ENCODE measurements around the gene KMT5C. TPM values are rescaled to one million over a fixed set of nuclear protein-coding genes. Genes with fewer than 3 reads are reported as not detected.

The KMT5C gene
- total RNA-seq, 1 experiment from 2014 or later = 5.2 TPM

GRCh38 chr19:55341171-55341588 lies 1.5 kb downstream of the KMT5C start:
- in situ Hi-C loops (cut with HindIII; ENCODE audit: low pct_unique_long_range_greater_than_20kb, low sequenced_read_pairs) = no loop called here
- peak; percentile 56 for DNase-seq (ENCODE audit: low read depth, low spot score)

GRCh38 chr19:55341595-55342531 lies 2.2 kb downstream of the KMT5C start:
- DNase-seq (ENCODE audit: low read depth, low spot score) = no peak
- in situ Hi-C loops (cut with HindIII; ENCODE audit: low pct_unique_long_range_greater_than_20kb, low sequenced_read_pairs) = no loop called here

- in situ Hi-C loops (cut with HindIII; ENCODE audit: low pct_unique_long_range_greater_than_20kb, low sequenced_read_pairs) = no loop called here
- no peak for DNase-seq (ENCODE audit: low read depth, low spot score)
Measured at GRCh38 chr19:55344444-55344843, 4.8 kb downstream of the KMT5C start.

GRCh38 chr19:55345101-55345817 lies 5.6 kb downstream of the KMT5C start:
- in situ Hi-C loops (cut with HindIII; ENCODE audit: low pct_unique_long_range_greater_than_20kb, low sequenced_read_pairs) = no loop called here
- no peak for DNase-seq (ENCODE audit: low read depth, low spot score)

GRCh38 chr19:55345818-55346724 lies 6.4 kb downstream of the KMT5C start:
- in situ Hi-C loops (cut with HindIII; ENCODE audit: low pct_unique_long_range_greater_than_20kb, low sequenced_read_pairs) = no loop called here
- no peak for DNase-seq (ENCODE audit: low read depth, low spot score)

- in situ Hi-C loops (cut with HindIII; ENCODE audit: low pct_unique_long_range_greater_than_20kb, low sequenced_read_pairs) = no loop called here
- DNase-seq (ENCODE audit: low read depth, low spot score) = no peak
Measured at GRCh38 chr19:55346725-55347441, 7.2 kb downstream of the KMT5C start.

GRCh38 chr19:55347442-55348009 lies 7.8 kb downstream of the KMT5C start:
- DNase-seq (ENCODE audit: low read depth, low spot score) = no peak
- in situ Hi-C loops (cut with HindIII; ENCODE audit: low pct_unique_long_range_greater_than_20kb, low sequenced_read_pairs) = no loop called here

GRCh38 chr19:55348317-55349034 lies 8.8 kb downstream of the KMT5C start:
- in situ Hi-C loops (cut with HindIII; ENCODE audit: low pct_unique_long_range_greater_than_20kb, low sequenced_read_pairs) = no loop called here
- DNase-seq (ENCODE audit: low read depth, low spot score) = no peak

GRCh38 chr19:55350620-55351315 lies 11.1 kb downstream of the KMT5C start:
- in situ Hi-C loops (cut with HindIII; ENCODE audit: low pct_unique_long_range_greater_than_20kb, low sequenced_read_pairs) = no loop called here
- no peak for DNase-seq (ENCODE audit: low read depth, low spot score)

GRCh38 chr19:55352040-55352439 lies 12.4 kb downstream of the KMT5C start:
- no peak for DNase-seq (ENCODE audit: low read depth, low spot score)
- in situ Hi-C loops (cut with HindIII; ENCODE audit: low pct_unique_long_range_greater_than_20kb, low sequenced_read_pairs) = no loop called here

- DNase-seq (ENCODE audit: low read depth, low spot score) = no peak
- in situ Hi-C loops (cut with HindIII; ENCODE audit: low pct_unique_long_range_greater_than_20kb, low sequenced_read_pairs) = no loop called here
Measured at GRCh38 chr19:55352549-55353145, 13.0 kb downstream of the KMT5C start.

- in situ Hi-C loops (cut with HindIII; ENCODE audit: low pct_unique_long_range_greater_than_20kb, low sequenced_read_pairs) = no loop called here
- no peak for DNase-seq (ENCODE audit: low read depth, low spot score)
Measured at GRCh38 chr19:55353356-55353802, 13.7 kb downstream of the KMT5C start.

- peak; percentile 58 for DNase-seq (ENCODE audit: low read depth, low spot score)
- in situ Hi-C loops (cut with HindIII; ENCODE audit: low pct_unique_long_range_greater_than_20kb, low sequenced_read_pairs) = no loop called here
Measured at GRCh38 chr19:55353803-55354697, 14.4 kb downstream of the KMT5C start.

- DNase-seq (ENCODE audit: low read depth, low spot score) = no peak
- in situ Hi-C loops (cut with HindIII; ENCODE audit: low pct_unique_long_range_greater_than_20kb, low sequenced_read_pairs) = no loop called here
Measured at GRCh38 chr19:55354698-55355212, 15.1 kb downstream of the KMT5C start, which contains the start of gene COX6B2. Gene COX6B2 (minus strand): TSS chr19:55354719. CDS start chr19:55354521, 198 bp downstream.

Data from SK-MEL-5 (cell line).